Measurements from ENCODE around the gene DHH.

DHH gene

GRCh38 chr12:49089821-49090773 is 4.5 kb downstream of the DHH start:
- H4K20me1 ChIP-seq (ENCODE audit: insufficient read depth, low read length, poor library complexity, severe bottlenecking): no peaks in the 10 kb centered on the region
- H3K79me2 ChIP-seq (ENCODE audit: insufficient read depth, low read length): no peaks in the 10 kb centered on the region
- H3F3A ChIP-seq (ENCODE audit: low read depth): no peaks in the 10 kb centered on the region
- peak overlapping the region; percentile 66 for H3K4me3 ChIP-seq (ENCODE audit: low read length, poor library complexity, severe bottlenecking)
- no peaks in the 10 kb centered on the region for H3K27me3 ChIP-seq (ENCODE audit: insufficient read depth, low read length, poor library complexity, severe bottlenecking)
- peak; percentile 62 for TF ChIP-seq CTCF (conservative IDR thresholded peaks at IDR 0.05; ENCODE audit: low read length)
- no peak for TF ChIP-seq EZH2phosphoT487 (IDR thresholded peaks at IDR 0.05; ENCODE audit: borderline replicate concordance)
- peak overlapping the region; percentile 72 for H3K4me2 ChIP-seq (ENCODE audit: low read depth, low read length, poor library complexity, severe bottlenecking)
- no peak overlapping the region for H3K9ac ChIP-seq (ENCODE audit: low read depth, low read length, poor library complexity, severe bottlenecking)
- H3K9me3 ChIP-seq (ENCODE audit: insufficient read depth, low read depth, low read length): no peaks in the 10 kb centered on the region
- H2AFZ ChIP-seq (ENCODE audit: low read length): peak overlapping the region; percentile 72
- peaks cover 24% of the 10 kb centered on the region for H3K4me1 ChIP-seq (ENCODE audit: insufficient read depth, low read length, poor library complexity, severe bottlenecking)
- no peaks in the 10 kb centered on the region for H3K36me3 ChIP-seq (ENCODE audit: insufficient read depth, low read length)
- H3K9me2 ChIP-seq (replicated peaks; ENCODE audit: low read depth, low read length): no peaks in the 10 kb centered on the region

- H3K4me3 ChIP-seq (ENCODE audit: low read length, poor library complexity, severe bottlenecking): peak overlapping the region; percentile 62
- H3K4me2 ChIP-seq (ENCODE audit: low read depth, low read length, poor library complexity, severe bottlenecking): peak overlapping the region; percentile 72
These were observed 5.7 kb downstream of the DHH start for GRCh38 chr12:49088932-49089330.

GRCh38 chr12:49088150-49088931 is 6.3 kb downstream of the DHH start:
- peaks cover 24% of the 10 kb centered on the region for H3K4me1 ChIP-seq (ENCODE audit: insufficient read depth, low read length, poor library complexity, severe bottlenecking)
- H3K9ac ChIP-seq (ENCODE audit: low read depth, low read length, poor library complexity, severe bottlenecking): peak overlapping the region; percentile 61
- H3K9me3 ChIP-seq (ENCODE audit: insufficient read depth, low read depth, low read length): no peaks in the 10 kb centered on the region
- H4K20me1 ChIP-seq (ENCODE audit: insufficient read depth, low read length, poor library complexity, severe bottlenecking): no peaks in the 10 kb centered on the region
- H3K9me2 ChIP-seq (replicated peaks; ENCODE audit: low read depth, low read length): no peaks in the 10 kb centered on the region
- peak overlapping the region; percentile 62 for H3K4me3 ChIP-seq (ENCODE audit: low read length, poor library complexity, severe bottlenecking)
- peak overlapping the region; percentile 98 for H2AFZ ChIP-seq (ENCODE audit: low read length)
- H3K4me2 ChIP-seq (ENCODE audit: low read depth, low read length, poor library complexity, severe bottlenecking): peak overlapping the region; percentile 72
- TF ChIP-seq CTCF (conservative IDR thresholded peaks at IDR 0.05; ENCODE audit: low read length) (peak; percentile 90), EZH2phosphoT487 (IDR thresholded peaks at IDR 0.05; ENCODE audit: borderline replicate concordance) (no peak)
- no peaks in the 10 kb centered on the region for H3K27me3 ChIP-seq (ENCODE audit: insufficient read depth, low read length, poor library complexity, severe bottlenecking)
- H3F3A ChIP-seq (ENCODE audit: low read depth): no peaks in the 10 kb centered on the region
- no peaks in the 10 kb centered on the region for H3K36me3 ChIP-seq (ENCODE audit: insufficient read depth, low read length)
- no peaks in the 10 kb centered on the region for H3K79me2 ChIP-seq (ENCODE audit: insufficient read depth, low read length)

More at GRCh38 chr12:49088932-49089330, 5.7 kb downstream of the DHH start:
- Histone ChIP-seq H3K4me1 (ENCODE audit: insufficient read depth, low read length, poor library complexity, severe bottlenecking) (peaks cover 24% of the 10 kb centered on the region), H3K9ac (ENCODE audit: low read depth, low read length, poor library complexity, severe bottlenecking) (peak overlapping the region; percentile 61), H3K27me3 (ENCODE audit: insufficient read depth, low read length, poor library complexity, severe bottlenecking) (no peaks in the 10 kb centered on the region), H3K79me2 (ENCODE audit: insufficient read depth, low read length) (no peaks in the 10 kb centered on the region), H3K9me3 (ENCODE audit: insufficient read depth, low read depth, low read length) (no peaks in the 10 kb centered on the region), H3K9me2 (replicated peaks; ENCODE audit: low read depth, low read length) (no peaks in the 10 kb centered on the region), H4K20me1 (ENCODE audit: insufficient read depth, low read length, poor library complexity, severe bottlenecking) (no peaks in the 10 kb centered on the region), H3K36me3 (ENCODE audit: insufficient read depth, low read length) (no peaks in the 10 kb centered on the region), H3F3A (ENCODE audit: low read depth) (no peaks in the 10 kb centered on the region), H2AFZ (ENCODE audit: low read length) (peak overlapping the region; percentile 98)
- no peak for TF ChIP-seq EZH2phosphoT487 (IDR thresholded peaks at IDR 0.05; ENCODE audit: borderline replicate concordance)
- TF ChIP-seq CTCF (conservative IDR thresholded peaks at IDR 0.05; ENCODE audit: low read length): no peak
